BLaER1 treated with 17β-estradiol and CSF1 and Interleukin-3, amounts not matched to agents 10 nM and 100 nM (cell line): Measurements from ENCODE around the gene NOL12.

Source experiments
- H3K27ac ChIP-seq, 11 experiments: shearing (Covaris generic); formaldehyde crosslinking; 2 replicates each; pipeline ENCODE4 v1.8.1; 2022
- H3K27me3 ChIP-seq, 11 experiments: shearing (Covaris generic); formaldehyde crosslinking; 2 replicates each; pipeline ENCODE4 v1.8.1; 2022
- H3K36me3 ChIP-seq, 11 experiments: shearing (Covaris generic); formaldehyde crosslinking; 2 replicates each; pipeline ENCODE4 v1.8.1; 2022
- H3K4me1 ChIP-seq, 10 experiments: shearing (Covaris generic); formaldehyde crosslinking; 2 replicates each; pipeline ENCODE4 v1.8.1; 2022
- H3K4me2 ChIP-seq, 11 experiments: shearing (Covaris generic); formaldehyde crosslinking; 2 replicates each; pipeline ENCODE4 v1.8.1; 2022
- H3K4me3 ChIP-seq, 10 experiments: shearing (Covaris generic); formaldehyde crosslinking; 2 replicates each; pipeline ENCODE4 v1.8.1; 2022
- H3K9ac ChIP-seq, 11 experiments: shearing (Covaris generic); formaldehyde crosslinking; 2 replicates each; pipeline ENCODE4 v1.8.1; 2022
- H3K9me3 ChIP-seq, 11 experiments: shearing (Covaris generic); formaldehyde crosslinking; replicated peaks in 1 of 11; 2 replicates each; pipeline ENCODE4 v1.8.1; 2022
- H4K20me1 ChIP-seq, 11 experiments: shearing (Covaris generic); formaldehyde crosslinking; 2 replicates each; pipeline ENCODE4 v1.8.1; 2022
- Cebpa-rat ChIP-seq, 11 experiments: shearing (Covaris generic); IDR thresholded peaks; 2 replicates each; pipeline ENCODE4 v1.8.1; 2022

The NOL12 gene

DNA sequence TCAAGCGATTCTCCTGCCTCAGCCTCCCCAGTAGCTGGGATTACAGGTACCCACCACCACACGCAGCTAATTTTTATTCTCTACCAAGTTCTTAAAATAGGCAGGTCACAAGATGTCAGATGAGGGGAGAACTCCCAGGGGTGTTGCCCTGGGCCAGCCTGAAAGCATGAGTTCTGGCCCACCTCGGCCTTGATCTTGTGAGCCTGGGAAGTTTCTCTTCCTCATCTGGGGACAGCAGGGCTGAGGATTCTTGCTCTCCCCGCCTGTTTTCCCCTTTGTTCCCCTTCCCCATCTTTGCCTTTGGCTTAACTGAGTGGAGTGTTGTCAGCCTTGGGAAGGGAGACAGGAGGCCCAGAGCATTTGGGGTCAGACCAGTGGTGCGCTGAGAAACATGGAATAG, 24.1 kb upstream of the NOL12 start:
- H4K20me1 ChIP-seq = peaks cover 4 to 82% (median 73%) of the 10 kb centered on the region in 11 experiments; a peak in 21 of 22 replicates
- TF ChIP-seq Cebpa-rat (IDR thresholded peaks at IDR 0.05) = no peak
- peak overlapping the region; percentile 91 to 100 (median 98) for H3K4me2 ChIP-seq
- H3K9ac ChIP-seq = peak overlapping the region in 10 of 11 experiments; percentile 80 to 95 (median 91); a peak in 18 of 22 replicates
- no peaks in the 10 kb centered on the region for H3K9me3 ChIP-seq
- H3K36me3 ChIP-seq = peaks cover 20 to 41% (median 29%) of the 10 kb centered on the region in 11 experiments
- peak overlapping the region in 3 of 10 experiments; percentile 2 to 34 (median 15); a peak in 2 of 20 replicates for H3K4me3 ChIP-seq
- peaks cover 54 to 64% (median 58%) of the 10 kb centered on the region in 10 experiments for H3K4me1 ChIP-seq
- no peaks in the 10 kb centered on the region for H3K27me3 ChIP-seq
- H3K27ac ChIP-seq = peak overlapping the region in 10 of 11 experiments; percentile 17 to 60 (median 53); a peak in 18 of 22 replicates

DNA sequence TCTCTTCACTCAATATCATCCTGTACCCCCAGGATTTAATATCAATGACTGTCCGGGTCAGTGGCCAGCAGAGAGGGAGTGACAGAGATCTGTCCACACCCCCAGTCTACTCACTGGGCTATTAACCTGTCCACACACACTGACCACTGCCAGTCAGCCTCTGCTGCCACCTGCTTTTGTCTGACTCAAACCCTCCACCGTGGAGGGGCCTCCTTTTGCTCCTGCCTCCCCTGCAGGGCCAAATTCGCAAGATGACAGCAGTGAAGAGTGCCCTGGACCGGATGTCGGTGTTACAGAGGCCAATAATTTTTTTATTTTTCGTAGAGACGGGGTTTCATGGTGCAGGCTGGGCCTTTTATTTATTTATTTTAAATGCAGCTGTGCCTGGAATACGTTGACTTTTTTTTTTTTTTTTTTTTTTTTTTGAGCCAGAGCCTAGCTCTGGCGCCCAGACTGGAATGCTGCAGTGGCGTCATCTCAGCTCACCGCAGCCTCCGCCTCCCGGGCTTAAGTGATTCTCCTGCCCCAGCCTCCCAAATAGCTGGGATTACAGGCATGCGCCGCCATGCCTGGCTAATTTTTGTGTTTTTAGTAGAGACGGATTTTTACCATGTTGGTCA, 22.5 kb upstream of the NOL12 start:
- Histone ChIP-seq H3K9me3 (no peaks in the 10 kb centered on the region), H3K4me3 (no peak overlapping the region), H4K20me1 (peaks cover 4 to 90% (median 73%) of the 10 kb centered on the region in 11 experiments; a peak in 21 of 22 replicates), H3K4me2 (peak overlapping the region; percentile 47 to 100 (median 98)), H3K27ac (peak overlapping the region in 5 of 11 experiments; percentile 7 to 43 (median 14); a peak in 7 of 22 replicates), H3K27me3 (no peaks in the 10 kb centered on the region), H3K4me1 (peaks cover 47 to 58% (median 50%) of the 10 kb centered on the region in 10 experiments), H3K36me3 (peaks cover 27 to 57% (median 41%) of the 10 kb centered on the region in 11 experiments), H3K9ac (peak overlapping the region in 7 of 11 experiments; percentile 6 to 50 (median 31); a peak in 4 of 22 replicates)
- no peak for TF ChIP-seq Cebpa-rat (IDR thresholded peaks at IDR 0.05)

DNA sequence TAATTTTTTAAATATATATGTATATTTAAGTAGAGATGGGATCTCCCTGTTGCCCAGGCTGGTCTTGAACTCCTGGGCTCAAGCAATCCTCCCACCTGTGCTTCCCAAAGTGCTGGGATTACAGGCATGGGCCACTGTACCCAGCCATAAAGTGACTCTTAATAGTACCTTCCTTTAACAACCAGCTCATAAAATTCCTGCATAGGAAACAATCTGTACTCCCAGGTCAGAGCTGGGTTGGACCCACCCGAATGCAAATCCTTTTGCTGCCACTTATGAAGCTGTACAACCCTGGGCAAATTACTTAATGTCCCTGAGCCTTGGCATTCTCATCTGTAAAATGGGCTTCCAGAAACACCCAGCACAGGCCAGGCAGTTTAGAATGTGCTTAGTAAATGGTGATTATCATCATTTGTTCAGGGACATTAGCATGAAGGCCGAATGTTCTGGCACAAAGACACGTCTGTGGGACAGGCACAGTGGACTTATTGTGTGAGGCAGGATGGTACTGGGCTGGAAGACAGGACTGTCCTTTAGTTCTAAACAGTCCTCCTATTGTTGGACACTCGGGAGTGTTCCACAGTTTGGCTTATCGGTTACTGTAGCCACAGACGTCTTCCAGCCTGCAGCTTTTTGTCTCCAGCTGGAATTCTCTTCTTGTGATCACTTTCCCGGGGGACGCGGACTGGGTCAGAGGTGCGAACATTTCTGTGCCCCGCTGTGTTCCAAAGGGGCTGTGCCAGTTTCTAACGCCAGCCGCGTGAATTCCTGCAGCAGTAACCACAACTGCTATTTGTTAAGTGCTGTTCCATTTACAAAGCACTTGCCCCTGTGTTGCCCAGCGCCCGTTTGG, 21.7 kb upstream of the NOL12 start:
- H3K27me3 ChIP-seq = no peaks in the 10 kb centered on the region
- 0 out of 22 replicates have a peak overlapping the region, but pooled peaks of 1 of the 11 experiments have one; percentile 4 for H3K27ac ChIP-seq
- H3K9ac ChIP-seq = peak overlapping the region in 1 of 11 experiments; percentile 6; a peak in 3 of 22 replicates
- H4K20me1 ChIP-seq = peaks cover 4 to 84% (median 67%) of the 10 kb centered on the region in 11 experiments; a peak in 21 of 22 replicates
- no peaks in the 10 kb centered on the region for H3K9me3 ChIP-seq
- H3K4me2 ChIP-seq = peak overlapping the region in 1 of 11 experiments; percentile 100; a peak in 1 of 22 replicates
- H3K36me3 ChIP-seq = peaks cover 27 to 61% (median 45%) of the 10 kb centered on the region in 11 experiments
- H3K4me1 ChIP-seq = peaks cover 45 to 54% (median 48%) of the 10 kb centered on the region in 10 experiments
- H3K4me3 ChIP-seq = no peak overlapping the region
- no peak for TF ChIP-seq Cebpa-rat (IDR thresholded peaks at IDR 0.05)

- H3K27me3 ChIP-seq = no peaks in the 10 kb centered on the region
- no peak overlapping the region; a peak in 2 of 22 replicates for H3K9ac ChIP-seq
- H3K9me3 ChIP-seq = no peaks in the 10 kb centered on the region
- H3K36me3 ChIP-seq = peaks cover 27 to 66% (median 46%) of the 10 kb centered on the region in 11 experiments
- peaks cover 34 to 45% (median 40%) of the 10 kb centered on the region in 10 experiments for H3K4me1 ChIP-seq
- no peak overlapping the region for H3K4me2 ChIP-seq
- H4K20me1 ChIP-seq = peaks cover 0 to 74% (median 57%) of the 10 kb centered on the region in 11 experiments; a peak in 21 of 22 replicates
- 0 out of 22 replicates have a peak overlapping the region, but pooled peaks of 1 of the 11 experiments have one; percentile 9 for H3K27ac ChIP-seq
- no peak overlapping the region for H3K4me3 ChIP-seq
- no peak for TF ChIP-seq Cebpa-rat (IDR thresholded peaks at IDR 0.05)
Measured at GRCh38 chr22:37665487-37665886, 20.7 kb upstream of the NOL12 start.

- Histone ChIP-seq H3K4me3 (no peak overlapping the region), H3K9me3 (no peaks in the 10 kb centered on the region), H3K27me3 (no peaks in the 10 kb centered on the region), H3K36me3 (peaks cover 27 to 52% (median 36%) of the 10 kb centered on the region in 11 experiments), H3K4me2 (no peak overlapping the region), H3K27ac (no peak overlapping the region), H4K20me1 (peaks cover 0 to 33% (median 21%) of the 10 kb centered on the region in 11 experiments; a peak in 17 of 22 replicates), H3K4me1 (peaks cover 28 to 47% (median 40%) of the 10 kb centered on the region in 10 experiments), H3K9ac (no peak overlapping the region)
- no peak for TF ChIP-seq Cebpa-rat (IDR thresholded peaks at IDR 0.05)
Measured at GRCh38 chr22:37669586-37669985, 16.6 kb upstream of the NOL12 start.

- peak overlapping the region in 6 of 11 experiments; percentile 7 to 63 (median 24); a peak in 9 of 22 replicates for H3K9ac ChIP-seq
- no peak for TF ChIP-seq Cebpa-rat (IDR thresholded peaks at IDR 0.05)
- peak overlapping the region in 9 of 11 experiments; percentile 1 to 62 (median 35); a peak in 12 of 22 replicates for H3K27ac ChIP-seq
- H3K27me3 ChIP-seq = no peaks in the 10 kb centered on the region
- peak overlapping the region; percentile 59 to 97 (median 79) for H3K4me2 ChIP-seq
- H3K4me1 ChIP-seq = peaks cover 32 to 68% (median 62%) of the 10 kb centered on the region in 10 experiments
- no peak overlapping the region for H3K4me3 ChIP-seq
- peaks cover 0 to 15% (median 0%) of the 10 kb centered on the region in 11 experiments; a peak in 9 of 22 replicates for H4K20me1 ChIP-seq
- H3K36me3 ChIP-seq = peaks cover 3 to 24% (median 8%) of the 10 kb centered on the region in 11 experiments; a peak in 19 of 22 replicates
- H3K9me3 ChIP-seq = no peaks in the 10 kb centered on the region
Measured at GRCh38 chr22:37672206-37672919, 13.8 kb upstream of the NOL12 start.

GRCh38 chr22:37672920-37673455, 13.2 kb upstream of the NOL12 start:
- no peaks in the 10 kb centered on the region for H3K27me3 ChIP-seq
- peaks cover under 1 to 18% (median 7%) of the 10 kb centered on the region in 11 experiments; a peak in 20 of 22 replicates for H3K36me3 ChIP-seq
- H3K9me3 ChIP-seq = no peaks in the 10 kb centered on the region
- H3K4me1 ChIP-seq = peaks cover 38 to 75% (median 67%) of the 10 kb centered on the region in 10 experiments
- peak overlapping the region in 8 of 11 experiments; percentile 7 to 63 (median 24); a peak in 9 of 22 replicates for H3K9ac ChIP-seq
- H3K27ac ChIP-seq = peak overlapping the region in 9 of 11 experiments; percentile 1 to 62 (median 35); a peak in 13 of 22 replicates
- no peak overlapping the region for H3K4me3 ChIP-seq
- TF ChIP-seq Cebpa-rat (IDR thresholded peaks at IDR 0.05) = no peak
- H4K20me1 ChIP-seq = peaks cover 0 to 21% (median 0%) of the 10 kb centered on the region in 11 experiments; a peak in 10 of 22 replicates
- peak overlapping the region; percentile 59 to 97 (median 79) for H3K4me2 ChIP-seq
